Body of pancreas (tissue), 4 donors: Measurements from ENCODE around the gene TMEM186.

Experiments used
- POLR2A ChIP-seq, 3 donors: fragments of 450-650 bp; IDR thresholded peaks; one replicate each; pipeline ENCODE4 v1.6.1; 2016; ENCODE audit warnings: antibody characterized with exemption in 3 of 3, mild to moderate bottlenecking in 2 of 3
- TF ChIP-seq, protein P1 (sequence below), 7 experiments: fragments of 450-650 bp in 4 of 7; fragments of 200-600 bp in 3 of 7; sonication (generic) in 3 of 7; IDR thresholded peaks; one replicate each; pipeline ENCODE4 v1.5.1; 2016 to 2019; ENCODE audit warnings: antibody characterized with exemption in 7 of 7

DNA sequence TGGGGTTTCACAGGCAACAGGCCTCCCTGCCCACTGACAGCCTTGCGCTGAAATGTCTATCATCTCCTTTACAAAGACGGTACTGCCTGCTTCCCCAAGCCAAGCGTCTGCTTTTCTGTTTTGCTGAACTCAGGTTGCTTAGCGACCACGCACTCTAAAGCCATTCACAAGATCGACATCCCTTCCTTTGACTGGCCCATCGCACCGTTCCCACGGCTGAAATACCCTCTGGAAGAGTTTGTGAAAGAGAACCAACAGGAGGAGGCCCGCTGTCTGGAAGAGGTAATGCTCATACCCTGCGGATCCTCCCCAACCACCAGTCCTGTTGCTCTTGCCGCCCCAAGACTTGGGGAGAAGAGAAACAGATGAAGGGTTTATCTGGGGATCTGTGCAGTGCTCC lies 28.7 kb downstream of the TMEM186 start:
- TF ChIP-seq, protein P1, sequence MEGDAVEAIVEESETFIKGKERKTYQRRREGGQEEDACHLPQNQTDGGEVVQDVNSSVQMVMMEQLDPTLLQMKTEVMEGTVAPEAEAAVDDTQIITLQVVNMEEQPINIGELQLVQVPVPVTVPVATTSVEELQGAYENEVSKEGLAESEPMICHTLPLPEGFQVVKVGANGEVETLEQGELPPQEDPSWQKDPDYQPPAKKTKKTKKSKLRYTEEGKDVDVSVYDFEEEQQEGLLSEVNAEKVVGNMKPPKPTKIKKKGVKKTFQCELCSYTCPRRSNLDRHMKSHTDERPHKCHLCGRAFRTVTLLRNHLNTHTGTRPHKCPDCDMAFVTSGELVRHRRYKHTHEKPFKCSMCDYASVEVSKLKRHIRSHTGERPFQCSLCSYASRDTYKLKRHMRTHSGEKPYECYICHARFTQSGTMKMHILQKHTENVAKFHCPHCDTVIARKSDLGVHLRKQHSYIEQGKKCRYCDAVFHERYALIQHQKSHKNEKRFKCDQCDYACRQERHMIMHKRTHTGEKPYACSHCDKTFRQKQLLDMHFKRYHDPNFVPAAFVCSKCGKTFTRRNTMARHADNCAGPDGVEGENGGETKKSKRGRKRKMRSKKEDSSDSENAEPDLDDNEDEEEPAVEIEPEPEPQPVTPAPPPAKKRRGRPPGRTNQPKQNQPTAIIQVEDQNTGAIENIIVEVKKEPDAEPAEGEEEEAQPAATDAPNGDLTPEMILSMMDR (IDR thresholded peaks at IDR 0.05): no peak
- no peak for TF ChIP-seq POLR2A (IDR thresholded peaks at IDR 0.05)
